ENCODE measurements around the gene ABI3.

Gene ABI3

DNA sequence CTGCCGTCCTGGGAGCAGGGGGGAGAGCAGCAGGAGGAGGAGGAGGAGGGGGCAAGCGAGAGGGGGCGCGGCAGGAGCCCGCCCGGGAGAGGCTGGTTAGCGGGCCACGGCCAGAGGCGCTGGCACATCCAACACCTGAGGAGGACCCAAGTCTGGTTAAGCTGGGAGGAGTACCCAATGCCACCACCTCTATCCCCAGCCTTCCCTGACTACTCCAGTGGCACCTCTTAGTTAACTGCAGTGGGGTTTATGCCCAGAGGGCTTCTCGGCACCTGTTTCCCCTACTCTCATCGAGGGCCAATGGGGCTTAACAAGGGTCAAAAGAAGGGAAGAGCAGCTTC is 14.5 kb downstream of the ABI3 start:
- H3K4me3 ChIP-seq (ENCODE audit: insufficient read depth, low read depth, low read length): no peak overlapping the region
- no peaks in the 10 kb centered on the region for H3K36me3 ChIP-seq (ENCODE audit: control insufficient read depth, insufficient read depth, low read length)
- peaks cover 84% of the 10 kb centered on the region for H3K27me3 ChIP-seq (ENCODE audit: control insufficient read depth, insufficient read depth, low read length, poor library complexity, severe bottlenecking)
- 24 to 25% methylated on average over 11 of the region's 11 CpGs for WGBS, 2 experiments
- H3K27ac ChIP-seq (ENCODE audit: insufficient read depth, low read depth, low read length, poor library complexity, severe bottlenecking): no peak overlapping the region
- peaks cover 15% of the 10 kb centered on the region for H3K4me1 ChIP-seq (ENCODE audit: control insufficient read depth, insufficient read depth, low read length)
- no peaks in the 10 kb centered on the region for H3K9me3 ChIP-seq (ENCODE audit: control insufficient read depth, low read length)

DNA sequence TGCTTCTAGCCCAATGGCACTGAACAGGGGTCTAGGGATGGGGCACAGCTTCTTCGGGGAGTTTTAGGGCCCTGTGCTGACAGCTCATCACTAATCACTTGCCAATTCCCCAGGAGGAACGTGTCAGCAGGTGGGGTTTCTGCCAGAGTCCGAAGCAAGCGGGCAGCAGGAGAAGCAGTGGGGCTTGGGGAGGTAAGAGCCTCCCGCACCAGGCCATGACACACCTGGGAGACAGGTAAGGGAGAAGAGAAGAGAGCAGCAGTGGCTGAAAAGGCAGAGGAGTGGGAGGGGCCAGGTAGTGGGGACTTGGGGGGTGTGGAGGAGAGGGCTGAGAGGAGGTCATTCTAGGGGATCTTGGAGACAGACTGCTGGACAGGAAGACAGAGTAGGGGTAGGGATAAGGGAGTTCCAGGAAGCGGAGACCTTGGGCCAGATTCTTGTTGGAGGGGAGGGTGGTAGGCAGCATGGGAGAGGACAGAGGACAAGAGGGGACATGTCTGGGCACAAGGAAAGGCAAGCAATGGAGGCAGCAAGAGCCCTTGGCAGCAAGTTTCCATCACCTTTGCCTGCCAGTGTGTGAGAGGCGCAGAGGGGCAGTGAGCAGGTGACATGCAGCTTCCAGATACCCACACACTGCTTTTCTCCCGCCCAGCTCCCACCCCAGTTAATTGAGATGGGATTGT is 15.2 kb downstream of the ABI3 start:
- WGBS, 2 experiments: 75 to 85% methylated on average over 8 of the region's 8 CpGs

DNA sequence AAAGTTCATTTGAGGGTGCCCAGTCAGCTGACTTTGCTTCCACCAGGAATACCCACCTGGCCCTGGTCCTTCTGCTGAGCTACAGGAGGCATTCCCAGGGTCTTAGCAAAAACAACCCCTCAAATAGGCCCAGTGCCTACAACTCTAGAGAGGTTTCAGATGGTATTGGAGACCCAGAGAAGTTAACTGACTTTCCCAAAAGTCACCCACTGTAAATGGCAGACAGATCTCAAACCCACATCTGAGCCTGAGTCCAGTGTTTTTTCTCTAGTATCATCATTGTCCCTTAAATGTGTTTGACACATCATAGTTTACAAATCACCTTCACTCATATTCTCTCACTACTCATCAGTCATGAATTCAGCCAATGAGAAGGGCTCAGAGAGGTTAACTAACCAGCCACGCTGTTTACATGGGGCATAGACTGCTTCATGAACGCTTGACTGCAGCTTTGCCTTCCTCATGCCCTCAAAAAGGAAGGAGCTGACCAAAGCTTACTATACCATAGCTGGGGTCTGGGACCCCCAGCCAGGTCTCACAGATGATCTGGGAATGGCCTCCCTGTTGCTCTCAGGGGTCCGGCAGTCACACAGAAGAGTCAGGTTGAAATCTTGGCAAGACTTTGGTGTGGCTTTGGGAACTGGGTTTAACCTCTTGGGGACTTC is 16.4 kb downstream of the ABI3 start:
- 95% methylated on average over 3 of the region's 3 CpGs for WGBS, 2 experiments
- H3K36me3 ChIP-seq (ENCODE audit: control insufficient read depth, insufficient read depth, low read length): no peaks in the 10 kb centered on the region
- no peak overlapping the region for H3K4me3 ChIP-seq (ENCODE audit: insufficient read depth, low read depth, low read length)
- peaks cover 19% of the 10 kb centered on the region for H3K4me1 ChIP-seq (ENCODE audit: control insufficient read depth, insufficient read depth, low read length)
- H3K27me3 ChIP-seq (ENCODE audit: control insufficient read depth, insufficient read depth, low read length, poor library complexity, severe bottlenecking): peaks cover 100% of the 10 kb centered on the region
- no peak overlapping the region for H3K27ac ChIP-seq (ENCODE audit: insufficient read depth, low read depth, low read length, poor library complexity, severe bottlenecking)
- no peaks in the 10 kb centered on the region for H3K9me3 ChIP-seq (ENCODE audit: control insufficient read depth, low read length)

More for the DNA sequence above, 15.2 kb downstream of the ABI3 start:
- no peak overlapping the region for H3K4me3 ChIP-seq (ENCODE audit: insufficient read depth, low read depth, low read length)
- H3K27me3 ChIP-seq (ENCODE audit: control insufficient read depth, insufficient read depth, low read length, poor library complexity, severe bottlenecking): peaks cover 92% of the 10 kb centered on the region
- no peak overlapping the region for H3K27ac ChIP-seq (ENCODE audit: insufficient read depth, low read depth, low read length, poor library complexity, severe bottlenecking)
- H3K4me1 ChIP-seq (ENCODE audit: control insufficient read depth, insufficient read depth, low read length): peaks cover 19% of the 10 kb centered on the region
- H3K36me3 ChIP-seq (ENCODE audit: control insufficient read depth, insufficient read depth, low read length): no peaks in the 10 kb centered on the region
- H3K9me3 ChIP-seq (ENCODE audit: control insufficient read depth, low read length): no peaks in the 10 kb centered on the region

DNA sequence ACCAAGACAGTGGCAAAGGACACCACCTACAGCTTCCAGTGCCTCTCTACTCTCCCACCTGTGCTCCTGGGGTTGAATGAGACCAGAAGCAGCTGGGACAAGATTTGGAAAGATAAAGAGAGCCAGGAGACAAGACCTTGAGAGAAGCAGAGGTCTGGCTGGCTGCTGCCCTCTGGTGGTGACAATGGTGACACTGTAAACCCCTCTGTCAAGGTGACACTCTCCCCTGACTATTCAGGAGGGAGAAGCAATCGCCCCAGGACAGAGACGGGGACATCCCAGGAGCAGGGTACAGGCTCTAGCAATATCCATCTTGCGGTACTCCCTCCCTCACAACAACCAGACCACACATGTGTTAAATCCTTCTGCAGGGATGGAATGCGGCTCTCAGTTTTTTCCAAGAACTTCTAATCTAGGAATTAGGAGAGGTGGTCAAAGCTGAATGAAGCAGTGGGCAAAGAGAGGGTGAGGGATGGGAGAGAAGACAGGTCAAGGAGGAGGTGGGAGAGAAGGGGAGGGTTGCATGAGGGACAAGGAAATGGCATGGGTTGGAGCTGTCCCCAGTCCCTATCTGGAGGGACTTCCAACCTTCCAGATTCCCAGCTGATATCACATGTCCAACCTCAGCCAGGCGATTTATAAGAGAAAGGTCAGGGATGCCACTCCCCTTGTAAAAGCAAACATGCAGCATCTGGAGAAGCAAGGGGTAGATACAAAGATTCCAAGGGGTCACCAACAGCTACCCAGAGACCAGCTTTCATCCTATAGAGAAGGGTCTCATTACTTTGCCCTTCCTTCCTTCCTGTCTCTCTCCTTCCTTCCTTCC is 17.1 kb downstream of the ABI3 start:
- no peaks in the 10 kb centered on the region for H3K36me3 ChIP-seq (ENCODE audit: control insufficient read depth, insufficient read depth, low read length)
- no peaks in the 10 kb centered on the region for H3K9me3 ChIP-seq (ENCODE audit: control insufficient read depth, low read length)
- 34 to 39% methylated on average over 5 of the region's 5 CpGs for WGBS, 2 experiments
- no peak overlapping the region for H3K4me3 ChIP-seq (ENCODE audit: insufficient read depth, low read depth, low read length)
- peaks cover 99% of the 10 kb centered on the region for H3K27me3 ChIP-seq (ENCODE audit: control insufficient read depth, insufficient read depth, low read length, poor library complexity, severe bottlenecking)
- no peak overlapping the region for H3K27ac ChIP-seq (ENCODE audit: insufficient read depth, low read depth, low read length, poor library complexity, severe bottlenecking)
- H3K4me1 ChIP-seq (ENCODE audit: control insufficient read depth, insufficient read depth, low read length): peaks cover 19% of the 10 kb centered on the region

DNA sequence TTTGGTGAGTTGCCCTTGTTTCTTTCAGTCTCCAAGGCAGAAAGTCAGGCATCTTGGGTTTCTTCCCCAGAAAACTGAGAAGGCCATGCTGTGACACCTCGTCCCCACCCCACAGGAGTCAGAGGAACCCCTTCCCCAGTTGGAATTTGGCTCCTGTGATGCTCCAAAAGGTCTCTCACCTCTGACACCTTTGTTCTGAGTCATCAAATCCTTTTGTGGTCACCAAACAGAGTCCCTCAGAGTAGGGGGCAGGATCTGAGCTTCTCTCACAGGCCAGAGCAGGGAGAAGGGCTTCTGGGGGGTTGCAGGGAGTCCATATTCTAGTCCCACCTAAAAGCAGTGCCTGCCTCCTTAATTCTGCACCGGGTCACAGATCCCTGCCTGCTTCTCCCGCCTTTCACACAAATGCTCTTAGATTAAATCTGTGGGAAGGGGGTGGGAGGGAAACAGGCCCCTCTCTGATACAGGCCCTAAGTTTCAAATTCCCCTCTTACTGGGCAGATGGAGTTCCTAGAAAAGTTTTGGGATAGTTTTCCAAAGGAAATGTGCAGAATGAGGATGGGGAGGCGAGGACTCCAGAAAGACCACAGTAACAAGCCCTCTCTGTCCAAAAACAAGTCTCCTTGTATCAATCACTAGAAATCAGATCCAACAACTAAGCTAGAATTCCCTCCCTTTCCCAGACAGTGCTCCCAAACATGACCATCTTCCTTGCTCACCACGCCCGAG is 18.7 kb downstream of the ABI3 start:
- peaks cover 8% of the 10 kb centered on the region for H3K4me1 ChIP-seq (ENCODE audit: control insufficient read depth, insufficient read depth, low read length)
- no peak overlapping the region for H3K27ac ChIP-seq (ENCODE audit: insufficient read depth, low read depth, low read length, poor library complexity, severe bottlenecking)
- H3K4me3 ChIP-seq (ENCODE audit: insufficient read depth, low read depth, low read length): no peak overlapping the region
- H3K9me3 ChIP-seq (ENCODE audit: control insufficient read depth, low read length): no peaks in the 10 kb centered on the region
- 62 to 69% methylated on average over 4 to 6 of the region's 6 CpGs for WGBS, 2 experiments
- no peaks in the 10 kb centered on the region for H3K36me3 ChIP-seq (ENCODE audit: control insufficient read depth, insufficient read depth, low read length)
- H3K27me3 ChIP-seq (ENCODE audit: control insufficient read depth, insufficient read depth, low read length, poor library complexity, severe bottlenecking): peaks cover 83% of the 10 kb centered on the region

DNA sequence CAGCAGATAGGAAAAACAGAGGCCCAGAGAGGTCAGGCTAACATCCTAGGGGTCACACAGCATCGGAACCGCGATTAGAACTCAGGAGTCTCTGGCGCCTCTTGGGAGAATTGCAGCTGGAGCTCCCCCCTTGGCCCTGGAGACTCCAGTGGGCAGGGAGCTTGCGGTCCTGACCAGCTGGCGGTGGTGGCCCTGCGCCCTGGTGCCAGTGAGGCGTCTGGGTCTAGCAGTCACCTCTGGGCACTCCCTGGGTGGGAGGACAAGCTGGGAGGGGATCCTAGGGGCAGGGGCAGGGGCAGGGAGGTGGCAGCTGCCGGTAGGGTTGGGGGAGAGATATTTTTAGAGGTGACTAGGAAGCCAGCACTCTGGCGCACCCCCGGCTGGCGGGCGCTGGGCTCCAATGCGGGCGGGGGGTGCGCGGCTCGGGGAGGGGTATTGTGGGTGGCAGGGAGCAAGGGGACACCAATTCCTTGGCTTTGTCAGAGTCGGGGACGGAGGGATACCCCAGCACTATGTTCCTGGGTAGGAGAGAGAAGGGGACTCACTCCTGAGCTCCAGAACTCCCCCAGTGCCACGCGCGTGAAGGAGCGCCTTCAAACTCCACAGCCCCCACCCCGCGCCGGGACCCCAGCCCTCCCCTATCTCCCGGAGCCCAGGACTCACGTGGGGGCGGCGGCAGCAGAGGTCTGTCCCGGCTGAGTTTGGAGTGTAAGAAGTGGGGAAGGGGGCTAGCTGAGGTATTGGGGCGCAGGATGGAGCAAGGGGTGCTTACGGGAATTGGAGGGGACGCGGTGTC is 19.5 kb downstream of the ABI3 start:
- H3K27ac ChIP-seq (ENCODE audit: insufficient read depth, low read depth, low read length, poor library complexity, severe bottlenecking): no peak overlapping the region
- H3K4me3 ChIP-seq (ENCODE audit: insufficient read depth, low read depth, low read length): peak overlapping the region; percentile 38
- peaks cover 4% of the 10 kb centered on the region for H3K4me1 ChIP-seq (ENCODE audit: control insufficient read depth, insufficient read depth, low read length)
- 11% methylated on average over 36 of the region's 36 CpGs for WGBS, 2 experiments
- H3K27me3 ChIP-seq (ENCODE audit: control insufficient read depth, insufficient read depth, low read length, poor library complexity, severe bottlenecking): peaks cover 75% of the 10 kb centered on the region
- no peaks in the 10 kb centered on the region for H3K9me3 ChIP-seq (ENCODE audit: control insufficient read depth, low read length)
- no peaks in the 10 kb centered on the region for H3K36me3 ChIP-seq (ENCODE audit: control insufficient read depth, insufficient read depth, low read length)

DNA sequence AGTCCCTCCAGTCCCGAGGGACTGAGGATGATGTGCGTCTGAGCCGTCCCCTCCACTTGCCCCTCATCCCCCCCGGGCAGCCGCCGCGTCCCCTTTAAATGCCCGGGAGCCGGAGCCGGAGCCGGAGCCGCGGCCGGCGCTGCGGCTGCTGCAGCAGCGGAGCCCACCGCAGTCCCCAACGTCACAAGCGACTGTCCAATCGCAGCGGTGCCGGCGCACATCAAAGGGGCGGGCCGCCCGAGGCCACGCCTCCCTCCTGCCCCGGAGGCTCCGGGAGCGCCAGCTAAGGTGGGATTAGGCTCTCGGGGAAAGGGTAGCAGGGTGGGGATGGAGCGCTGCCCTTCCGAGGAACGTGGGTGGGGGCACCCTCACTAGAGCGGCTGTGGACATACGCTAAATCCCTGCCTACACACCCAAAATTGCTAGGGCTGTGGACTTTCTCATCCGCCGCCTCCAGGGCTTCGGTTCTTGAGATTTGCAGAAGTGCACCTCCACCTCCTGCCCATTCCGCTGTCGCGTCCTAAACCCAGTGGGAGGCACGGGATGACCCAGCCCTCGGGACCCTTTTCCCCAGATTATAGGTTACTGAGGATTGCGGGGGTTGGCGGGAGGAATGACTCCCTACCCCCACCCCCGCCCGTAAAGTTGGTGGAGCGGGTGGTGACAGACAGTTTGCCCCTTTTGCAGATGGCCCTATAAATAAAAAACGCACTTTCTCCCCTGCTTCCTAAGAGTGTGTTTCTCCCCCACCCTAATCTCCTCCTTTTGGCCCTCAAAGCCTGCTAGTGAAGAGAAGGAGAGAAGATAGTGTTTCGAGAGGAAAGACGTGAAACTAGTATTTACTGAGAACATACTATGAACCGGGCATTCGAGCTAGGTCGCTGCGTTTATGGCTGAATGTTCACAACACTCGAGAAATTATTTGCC is 20.4 kb downstream of the ABI3 start, which contains the start of gene PHOSPHO1:
Gene PHOSPHO1, minus strand, starts transcription at position 152 of the 927 bp plus-strand sequence. CDS start 4,096 bp downstream, outside the sequence.
- Histone ChIP-seq H3K36me3 (ENCODE audit: control insufficient read depth, insufficient read depth, low read length) (no peaks in the 10 kb centered on the region), H3K4me1 (ENCODE audit: control insufficient read depth, insufficient read depth, low read length) (peaks cover 4% of the 10 kb centered on the region), H3K27ac (ENCODE audit: insufficient read depth, low read depth, low read length, poor library complexity, severe bottlenecking) (no peak within 1 kb of the TSS), H3K4me3 (ENCODE audit: insufficient read depth, low read depth, low read length) (peak within 1 kb of the TSS; percentile 38), H3K27me3 (ENCODE audit: control insufficient read depth, insufficient read depth, low read length, poor library complexity, severe bottlenecking) (peaks cover 66% of the 10 kb centered on the region), H3K9me3 (ENCODE audit: control insufficient read depth, low read length) (no peaks in the 10 kb centered on the region)
- WGBS, 2 experiments: 6 to 7% methylated on average over 58 of the region's 58 CpGs

DNA sequence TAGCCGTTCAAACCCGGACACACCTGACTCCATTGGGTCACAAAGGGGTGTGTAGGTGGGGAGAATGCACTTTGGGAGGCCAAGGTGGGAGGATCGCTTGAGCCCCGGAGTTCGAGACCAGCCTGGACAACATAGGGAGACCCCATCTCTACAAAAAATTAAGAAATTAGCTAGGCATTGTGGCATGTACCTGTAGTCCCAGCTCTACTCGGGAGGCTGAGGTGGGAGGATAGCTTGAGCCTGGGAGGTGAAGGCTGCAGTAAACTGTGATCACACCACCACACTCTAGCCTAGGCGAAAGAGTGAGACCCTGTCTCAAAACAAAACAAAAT is 21.0 kb downstream of the ABI3 start:
- H3K36me3 ChIP-seq (ENCODE audit: control insufficient read depth, insufficient read depth, low read length): no peaks in the 10 kb centered on the region
- H3K27ac ChIP-seq (ENCODE audit: insufficient read depth, low read depth, low read length, poor library complexity, severe bottlenecking): no peak overlapping the region
- peaks cover 4% of the 10 kb centered on the region for H3K4me1 ChIP-seq (ENCODE audit: control insufficient read depth, insufficient read depth, low read length)
- H3K27me3 ChIP-seq (ENCODE audit: control insufficient read depth, insufficient read depth, low read length, poor library complexity, severe bottlenecking): peaks cover 60% of the 10 kb centered on the region
- no peaks in the 10 kb centered on the region for H3K9me3 ChIP-seq (ENCODE audit: control insufficient read depth, low read length)
- H3K4me3 ChIP-seq (ENCODE audit: insufficient read depth, low read depth, low read length): no peak overlapping the region
- 65 to 73% methylated on average over 7 of the region's 7 CpGs for WGBS, 2 experiments
